HG03575 (cell line): ENCODE results near the gene GRIA4.
"Not testable (repeated sequence)": the region's sequence is repeated elsewhere in the genome, so short reads cannot be mapped to it uniquely, and the experiment has no call there.

Experiments
- ATAC-seq: cut with Tn5 transposase; IDR thresholded peaks from one replicate; pipeline ENCODE4 v1.9.1; 2021; ENCODE audit not compliant: unreplicated experiment, insufficient number of reproducible peaks, low FRiP score; ENCODE audit errors: extremely low read depth

GRIA4 gene

DNA sequence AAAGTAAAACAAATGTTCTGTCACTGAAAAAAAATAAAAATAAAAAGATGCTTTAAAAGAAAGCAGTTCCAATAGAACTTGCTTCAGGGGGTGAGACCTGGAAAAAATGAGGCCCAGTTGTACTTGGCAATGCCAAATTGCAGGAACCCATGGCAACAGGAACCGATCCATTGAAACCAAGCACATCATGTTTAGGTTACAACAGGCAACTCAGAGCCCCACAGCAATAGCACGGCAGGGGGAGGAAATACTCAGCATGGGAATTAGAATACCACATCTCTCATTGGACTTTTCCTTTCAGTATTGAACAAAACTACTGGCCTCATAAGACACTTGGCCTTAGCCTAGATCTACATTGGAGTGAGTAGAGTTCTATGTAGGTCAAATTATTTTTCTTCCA lies 327.9 kb downstream of the GRIA4 start:
- no peak for ATAC-seq

- no peak for ATAC-seq
These were observed 333.0 kb downstream of the GRIA4 start for GRCh38 chr11:105942921-105943320.

DNA sequence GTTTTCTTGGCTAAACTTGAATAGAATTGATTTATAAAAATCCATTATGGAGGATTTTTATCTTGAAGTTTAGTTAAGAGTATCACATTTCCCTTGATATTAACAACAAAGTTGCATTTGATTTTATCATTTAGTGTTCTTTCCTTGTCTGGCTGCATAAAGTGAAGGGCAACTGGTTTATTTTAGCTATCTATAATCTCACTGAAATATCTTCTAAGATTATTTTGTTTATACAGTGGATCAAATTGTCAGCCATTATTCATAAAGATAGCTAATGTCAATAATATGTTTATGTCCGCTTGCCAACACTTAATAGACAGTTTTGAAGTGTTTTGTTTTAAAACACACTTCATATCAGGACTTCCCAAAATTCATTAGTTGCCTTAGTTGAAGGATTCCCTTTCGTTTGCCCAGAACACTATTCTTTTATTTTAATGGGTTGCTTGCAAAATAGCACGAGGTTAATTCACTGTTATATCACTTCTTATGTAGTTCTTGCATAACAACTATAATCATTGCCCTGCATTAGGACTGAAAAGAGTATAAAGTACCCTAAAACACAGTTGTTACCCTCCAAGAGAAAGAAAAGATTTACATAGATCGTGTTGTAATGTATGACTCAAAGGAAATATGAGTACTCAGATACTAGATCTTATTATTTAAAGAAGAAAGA lies 339.2 kb downstream of the GRIA4 start:
- no peak for ATAC-seq

GRCh38 chr11:105953886-105954285 lies 344.0 kb downstream of the GRIA4 start:
- ATAC-seq, result no peak

DNA sequence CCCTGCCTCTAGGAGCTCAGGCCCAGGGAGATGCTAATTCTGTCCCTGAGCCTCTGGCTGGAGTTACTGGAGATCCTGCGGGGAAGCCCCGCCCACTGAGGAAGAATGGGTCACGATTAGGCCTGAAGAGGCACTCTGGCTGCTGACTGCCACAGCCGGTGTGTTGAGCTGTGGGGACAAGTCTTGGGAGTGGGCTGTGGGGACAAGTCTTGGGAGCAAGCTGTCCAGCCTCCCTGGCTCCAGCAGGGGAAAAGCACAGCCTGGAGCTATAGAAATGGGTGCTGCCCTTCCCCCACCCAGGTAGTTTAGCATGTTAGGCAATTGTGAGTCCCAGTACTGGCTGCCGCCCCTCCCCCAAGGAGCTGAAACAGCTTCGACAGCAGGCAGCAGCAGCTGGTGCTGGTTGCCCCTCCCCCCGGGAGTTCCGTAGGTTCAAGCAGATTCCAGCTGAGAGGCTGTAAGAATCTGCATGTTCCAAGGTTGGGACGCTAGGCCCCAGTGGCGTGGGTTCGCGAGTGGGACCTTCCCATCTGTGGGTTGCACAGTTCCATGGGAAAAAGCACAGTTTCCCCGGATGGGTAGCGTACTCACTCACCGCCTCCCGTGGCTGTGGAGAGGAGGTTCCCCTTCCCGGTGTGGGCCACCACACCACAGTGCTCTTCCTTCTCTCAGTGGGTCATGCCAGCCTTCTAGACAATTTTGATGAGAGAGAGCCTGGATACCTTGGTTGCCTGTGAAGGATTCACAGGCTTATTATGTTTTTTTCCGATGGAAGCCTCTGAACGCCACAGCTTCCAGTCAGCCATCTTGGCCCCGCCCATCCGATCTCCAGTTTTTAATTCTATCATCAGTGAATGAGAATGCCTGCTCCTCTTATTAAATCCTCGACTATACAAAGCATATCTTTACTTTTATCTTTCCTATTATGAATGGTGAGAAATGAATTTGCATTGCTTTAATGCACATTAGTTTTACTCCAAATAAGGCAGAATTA lies 350.7 kb downstream of the GRIA4 start:
- ATAC-seq, result no peak

DNA sequence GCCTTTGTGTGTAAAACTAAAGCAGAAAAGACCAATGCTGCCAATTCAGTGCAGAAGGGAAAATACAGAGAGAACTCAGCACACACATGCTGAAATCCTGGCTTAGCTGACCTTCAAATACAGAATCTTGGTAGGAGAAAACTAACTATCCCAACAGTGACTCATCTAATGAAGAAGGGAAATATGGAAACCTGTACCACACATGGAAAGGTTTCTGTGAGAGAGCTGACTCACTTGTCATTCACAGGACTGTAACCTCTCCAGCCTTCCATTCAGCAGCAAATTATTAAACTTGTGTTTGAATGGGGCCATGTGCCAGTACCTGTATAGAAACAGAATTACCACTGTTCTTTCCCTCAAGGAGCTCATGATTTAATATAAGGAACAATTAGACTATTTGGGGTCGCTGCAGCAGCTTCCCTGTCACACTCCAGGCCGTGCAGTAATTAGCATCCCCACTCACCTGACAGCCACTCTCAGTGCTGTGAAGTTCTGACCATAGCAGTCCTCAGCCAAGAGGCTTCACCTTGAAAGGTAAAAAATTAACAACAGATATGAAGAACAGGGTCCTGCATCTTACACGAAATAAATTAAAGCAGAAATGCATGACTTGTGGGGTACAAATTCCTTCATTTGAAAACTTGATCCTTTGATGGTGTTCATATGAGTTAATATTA lies 358.3 kb downstream of the GRIA4 start:
- ATAC-seq, result no peak

GRCh38 chr11:105969756-105970155 lies 359.9 kb downstream of the GRIA4 start:
- ATAC-seq, result no peak

GRCh38 chr11:105975128-105975527 lies 365.3 kb downstream of the GRIA4 start:
- ATAC-seq, result no peak

- no peak for ATAC-seq
These were observed 370.3 kb downstream of the GRIA4 start for GRCh38 chr11:105979997-105980703.

GRCh38 chr11:105986554-105986953 lies 376.7 kb downstream of the GRIA4 start:
- no peak for ATAC-seq

DNA sequence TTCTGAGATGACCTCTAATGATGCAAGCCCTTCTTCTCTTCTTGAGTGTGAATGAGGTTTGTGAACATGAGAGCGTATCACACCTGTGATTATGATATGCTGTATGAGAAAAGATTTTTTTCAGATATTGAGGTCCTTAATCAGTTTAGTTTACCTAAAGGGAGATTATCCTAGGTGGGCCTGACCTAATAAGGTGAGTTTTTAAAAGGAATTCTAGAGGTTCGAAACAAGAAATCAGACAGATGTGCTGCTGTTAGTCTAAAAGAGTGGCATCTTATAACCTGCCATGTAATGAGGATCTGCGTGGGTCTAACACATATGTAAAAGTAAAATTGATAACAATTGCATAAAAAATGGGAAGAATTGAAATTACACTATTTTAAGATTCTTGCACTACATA lies 378.3 kb downstream of the GRIA4 start:
- ATAC-seq, result no peak

- ATAC-seq, result no peak
These were observed 379.3 kb downstream of the GRIA4 start for GRCh38 chr11:105989124-105989523.

DNA sequence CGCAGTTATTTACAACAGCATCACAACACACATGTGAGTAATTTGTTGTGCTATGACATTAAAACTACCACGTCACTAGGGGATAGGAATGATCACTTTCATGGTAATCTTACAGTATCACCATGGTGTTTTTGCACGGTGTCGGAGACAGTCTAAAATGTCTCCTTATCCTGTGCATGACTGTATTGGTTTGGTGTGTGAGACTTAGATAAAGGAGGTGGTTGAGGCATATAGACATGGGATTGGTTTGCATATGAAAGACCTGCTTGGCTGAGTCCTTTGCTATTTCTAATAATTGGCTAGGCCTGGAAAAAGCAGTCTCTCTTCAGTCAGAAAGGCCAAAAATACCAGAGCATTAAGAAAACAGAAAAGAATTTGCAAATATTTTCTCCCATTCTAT lies 382.0 kb downstream of the GRIA4 start:
- ATAC-seq, result no peak

DNA sequence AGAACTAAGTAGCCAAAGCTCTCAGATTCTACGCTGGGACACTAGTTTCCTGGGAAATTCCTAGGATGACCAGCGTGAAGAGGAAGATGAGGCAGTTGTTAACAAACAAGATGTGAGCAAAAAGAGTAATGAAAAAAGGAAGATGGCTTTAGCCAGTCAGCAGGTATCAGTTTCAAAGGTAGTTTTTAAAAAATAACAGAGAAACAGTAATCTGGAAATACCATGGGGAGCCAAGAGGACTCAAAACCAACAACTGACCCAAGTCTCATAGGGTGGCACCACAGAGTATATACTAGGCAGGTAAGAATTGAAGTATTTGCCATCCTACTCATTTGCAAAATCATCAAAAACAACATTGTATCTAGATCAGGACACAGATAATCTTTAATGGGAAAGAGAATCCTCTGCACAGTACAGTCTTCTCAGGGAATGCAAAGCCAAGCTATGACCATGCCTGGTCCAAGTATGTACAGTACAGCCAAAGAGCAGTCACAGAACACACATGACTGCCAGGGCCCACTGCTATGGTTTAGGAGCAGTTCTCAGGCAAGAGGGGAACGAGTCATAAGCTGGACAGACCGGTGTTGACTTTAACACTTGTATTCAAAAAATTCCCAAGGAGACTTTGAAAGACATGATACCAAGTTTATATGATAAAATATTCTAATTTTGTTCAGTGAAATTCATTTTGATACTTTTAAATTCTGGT lies 391.6 kb downstream of the GRIA4 start:
- ATAC-seq, result no peak

DNA sequence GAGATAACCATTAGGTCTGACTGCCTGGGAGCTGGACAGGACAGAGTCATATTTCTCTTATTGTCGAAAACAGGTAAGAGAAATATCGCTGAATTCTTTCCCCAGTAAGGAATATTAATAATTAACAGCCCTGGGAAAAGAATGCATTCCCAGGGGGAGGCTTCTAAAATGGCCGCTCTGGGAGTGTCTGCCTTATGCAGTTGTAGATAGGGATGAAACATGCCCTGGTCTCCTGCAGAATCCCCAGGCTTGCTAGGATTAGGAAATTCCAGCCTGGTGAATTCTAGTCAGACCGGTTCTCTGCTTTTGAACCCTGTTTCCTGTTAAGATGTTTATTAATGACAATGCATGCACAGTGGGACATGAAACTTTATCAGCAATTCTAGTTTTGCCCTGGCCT lies 393.2 kb downstream of the GRIA4 start:
- ATAC-seq, result not testable (repeated sequence)

GRCh38 chr11:106011481-106011880 lies 401.6 kb downstream of the GRIA4 start:
- no peak for ATAC-seq

DNA sequence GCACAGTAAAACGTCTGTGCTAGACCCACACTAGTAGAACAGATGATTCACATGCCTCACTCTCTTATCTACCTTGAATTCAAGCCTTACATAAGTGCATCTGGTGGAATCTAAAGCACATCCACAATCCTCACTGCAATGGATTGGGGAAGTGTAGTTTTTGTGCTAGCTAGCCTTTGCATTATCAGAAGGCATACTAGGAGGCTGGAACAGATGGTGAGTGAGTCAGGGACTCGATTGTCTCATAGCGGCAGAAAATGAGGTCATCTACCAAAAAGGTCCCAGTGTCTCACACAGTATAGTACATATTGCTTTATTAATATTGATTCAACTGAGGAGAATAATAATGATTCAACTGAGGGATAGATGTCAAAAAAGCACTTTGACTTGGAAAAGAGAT lies 402.9 kb downstream of the GRIA4 start:
- ATAC-seq, result no peak

- ATAC-seq, result no peak
These were observed 404.2 kb downstream of the GRIA4 start for GRCh38 chr11:106014035-106014434.

GRCh38 chr11:106014620-106015019 lies 404.7 kb downstream of the GRIA4 start:
- ATAC-seq, result no peak
